NCI-H1105 (cell line): ENCODE results near the gene PSMA6.
"Not testable (repeated sequence)": the region's sequence is repeated elsewhere in the genome, so short reads cannot be mapped to it uniquely, and the experiment has no call there.

ENCODE experiments used
- DNase-seq: peaks from one replicate; lab custom pipeline; 2025; lab: John Stamatoyannopoulos, UW

Gene PSMA6

GRCh38 chr14:35326375-35326774 is 34.2 kb downstream of the PSMA6 start:
- DNase-seq, result no peak

GRCh38 chr14:35331605-35332516 is 39.7 kb downstream of the PSMA6 start:
- DNase-seq, result no peak

- no peak for DNase-seq
Observed at GRCh38 chr14:35332517-35333263, 40.5 kb downstream of the PSMA6 start.

- no peak for DNase-seq
Observed at GRCh38 chr14:35333264-35333730, 41.1 kb downstream of the PSMA6 start.

GRCh38 chr14:35333797-35334743 is 41.9 kb downstream of the PSMA6 start:
- no peak for DNase-seq

- no peak for DNase-seq
Observed at GRCh38 chr14:35335388-35336092, 43.4 kb downstream of the PSMA6 start.

GRCh38 chr14:35336171-35336493 is 44.0 kb downstream of the PSMA6 start:
- not testable (repeated sequence) for DNase-seq

GRCh38 chr14:35336494-35337268 is 44.5 kb downstream of the PSMA6 start:
- no peak for DNase-seq

- no peak for DNase-seq
Observed at GRCh38 chr14:35337269-35338255, 45.4 kb downstream of the PSMA6 start.

GRCh38 chr14:35338731-35339405 is 46.7 kb downstream of the PSMA6 start:
- DNase-seq, result no peak

GRCh38 chr14:35339761-35340406 is 47.7 kb downstream of the PSMA6 start:
- no peak for DNase-seq

GRCh38 chr14:35340616-35341453 is 48.7 kb downstream of the PSMA6 start:
- DNase-seq, result no peak

- DNase-seq, result no peak
Observed at GRCh38 chr14:35341454-35341750, 49.2 kb downstream of the PSMA6 start.

- peak; percentile 76 for DNase-seq
Observed at GRCh38 chr14:35341751-35342488, 49.7 kb downstream of the PSMA6 start.

GRCh38 chr14:35342489-35343010 is 50.4 kb downstream of the PSMA6 start:
- DNase-seq, result no peak

GRCh38 chr14:35343702-35344101 is 51.5 kb downstream of the PSMA6 start:
- DNase-seq, result no peak
